GM19025 (cell line): ENCODE results near the gene SEC24C.
"Not testable (repeated sequence)": the region's sequence is repeated elsewhere in the genome, so short reads cannot be mapped to it uniquely, and the experiment has no call there.

Source experiments
- ATAC-seq: cut with Tn5 transposase; IDR thresholded peaks from one replicate; pipeline ENCODE4 v1.9.1; 2021; ENCODE audit warnings: mild to moderate bottlenecking, low read depth, moderate library complexity; ENCODE audit not compliant: unreplicated experiment

SEC24C gene

DNA sequence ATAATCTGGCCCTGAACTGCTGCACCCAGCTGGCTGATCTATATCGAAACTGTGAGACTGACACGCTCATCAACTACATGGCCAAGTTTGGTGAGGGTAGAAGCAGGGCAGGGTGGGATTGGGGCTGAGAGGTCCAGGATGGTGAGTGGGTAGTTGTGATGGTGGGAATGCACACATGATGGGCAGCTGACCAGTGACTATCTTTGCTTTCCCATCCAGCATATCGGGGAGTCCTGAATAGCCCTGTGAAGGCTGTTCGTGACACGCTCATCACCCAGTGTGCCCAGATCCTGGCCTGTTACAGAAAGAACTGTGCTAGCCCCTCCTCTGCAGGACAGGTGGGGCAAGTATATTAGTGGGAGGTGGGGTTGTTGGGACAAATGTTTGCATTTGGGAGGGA, 25.2 kb downstream of the SEC24C start:
- ATAC-seq, result no peak

DNA sequence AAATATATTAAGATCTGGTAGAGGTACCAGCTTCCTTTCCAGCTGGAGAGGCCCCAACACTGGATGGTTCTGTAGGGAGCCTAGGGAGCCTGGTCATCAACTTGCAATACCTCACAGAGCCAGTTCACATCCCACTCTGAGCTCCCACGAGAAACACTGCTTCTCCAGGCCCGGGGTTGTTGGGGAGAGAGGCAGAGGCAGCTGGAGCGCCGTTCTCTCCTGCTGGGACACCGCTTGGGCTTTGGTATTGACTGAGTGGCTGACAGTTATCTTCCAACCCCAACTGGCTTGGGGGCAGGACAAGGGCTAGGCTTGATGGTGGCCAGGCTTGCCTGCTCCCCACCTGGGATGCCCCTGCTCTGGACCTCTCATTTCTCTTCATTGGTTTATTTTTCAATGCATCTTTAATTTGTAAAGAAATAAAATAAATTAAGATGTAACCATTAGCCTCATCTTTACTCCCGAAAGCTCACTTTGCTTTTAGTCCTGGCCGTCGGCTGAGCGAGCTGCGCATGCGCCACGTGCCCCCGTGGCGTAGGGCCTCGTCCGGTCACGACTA, 27.6 kb downstream of the SEC24C start:
- ATAC-seq, result peak; percentile 24

DNA sequence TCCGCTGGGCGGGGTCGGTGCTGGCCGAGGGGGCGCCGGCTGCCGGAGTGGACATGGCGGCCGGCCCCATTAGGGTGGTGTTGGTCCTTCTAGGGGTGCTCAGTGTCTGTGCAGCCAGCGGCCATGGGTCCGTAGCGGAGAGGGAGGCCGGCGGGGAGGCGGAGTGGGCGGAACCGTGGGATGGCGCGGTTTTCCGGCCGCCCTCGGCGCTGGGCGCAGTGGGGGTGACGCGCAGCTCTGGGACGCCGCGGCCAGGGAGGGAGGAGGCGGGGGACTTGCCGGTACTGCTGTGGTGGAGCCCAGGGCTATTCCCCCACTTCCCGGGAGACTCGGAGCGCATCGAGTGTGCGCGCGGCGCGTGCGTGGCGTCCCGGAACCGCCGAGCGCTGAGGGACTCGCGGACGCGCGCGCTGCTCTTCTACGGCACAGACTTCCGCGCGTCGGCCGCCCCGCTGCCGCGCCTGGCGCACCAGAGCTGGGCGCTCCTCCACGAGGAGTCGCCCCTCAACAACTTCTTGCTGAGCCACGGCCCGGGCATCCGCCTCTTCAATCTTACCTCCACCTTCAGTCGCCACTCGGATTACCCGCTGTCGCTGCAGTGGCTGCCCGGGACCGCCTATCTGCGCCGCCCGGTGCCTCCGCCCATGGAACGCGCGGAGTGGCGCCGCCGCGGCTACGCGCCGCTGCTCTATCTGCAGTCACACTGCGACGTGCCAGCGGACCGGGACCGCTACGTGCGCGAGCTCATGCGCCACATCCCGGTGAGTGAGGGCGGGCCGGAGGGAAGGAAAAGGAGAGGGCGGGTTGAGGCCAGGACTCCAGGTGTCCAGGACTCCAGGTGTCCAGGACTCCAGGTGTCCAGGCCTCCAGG, 28.3 kb downstream of the SEC24C start:
- peak; percentile 64 for ATAC-seq

DNA sequence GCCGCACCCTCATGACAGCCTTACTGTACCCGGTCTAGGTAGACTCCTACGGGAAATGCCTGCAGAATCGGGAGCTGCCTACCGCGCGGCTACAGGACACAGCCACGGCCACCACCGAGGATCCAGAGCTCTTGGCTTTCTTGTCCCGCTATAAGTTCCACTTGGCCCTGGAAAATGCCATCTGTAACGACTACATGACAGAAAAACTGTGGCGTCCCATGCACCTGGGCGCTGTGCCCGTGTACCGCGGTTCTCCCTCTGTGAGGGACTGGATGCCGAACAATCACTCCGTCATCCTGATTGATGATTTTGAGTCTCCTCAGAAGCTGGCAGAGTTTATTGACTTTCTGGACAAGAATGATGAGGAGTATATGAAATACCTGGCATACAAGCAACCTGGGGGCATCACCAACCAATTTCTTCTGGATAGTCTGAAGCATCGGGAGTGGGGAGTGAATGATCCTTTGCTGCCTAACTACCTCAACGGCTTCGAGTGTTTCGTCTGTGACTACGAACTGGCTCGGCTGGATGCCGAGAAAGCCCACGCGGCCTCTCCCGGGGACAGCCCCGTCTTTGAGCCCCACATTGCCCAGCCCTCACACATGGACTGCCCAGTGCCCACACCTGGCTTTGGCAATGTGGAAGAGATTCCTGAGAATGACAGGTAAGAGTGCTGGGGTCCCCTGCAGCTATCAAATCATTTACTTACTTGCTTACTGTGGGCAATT, 29.1 kb downstream of the SEC24C start:
- no peak for ATAC-seq

DNA sequence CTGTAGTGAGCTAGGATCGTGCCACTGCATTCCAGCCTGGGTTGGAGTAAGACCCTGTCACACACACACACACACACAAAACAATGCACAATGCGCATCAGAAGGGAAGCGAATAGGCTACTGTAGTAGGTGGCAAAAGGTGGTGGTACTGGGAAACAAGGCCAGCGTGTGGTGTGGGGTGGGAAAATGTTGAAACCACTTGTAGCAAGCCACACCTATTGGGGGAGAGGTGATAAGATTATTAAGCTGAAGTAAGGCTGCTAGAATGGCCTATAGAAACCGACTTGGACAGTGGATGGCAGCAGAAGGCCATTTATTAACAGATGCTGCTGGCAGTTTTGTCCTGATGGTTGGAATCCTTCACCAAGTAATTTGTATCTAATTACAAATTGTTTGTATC, 30.5 kb downstream of the SEC24C start:
- no peak for ATAC-seq

DNA sequence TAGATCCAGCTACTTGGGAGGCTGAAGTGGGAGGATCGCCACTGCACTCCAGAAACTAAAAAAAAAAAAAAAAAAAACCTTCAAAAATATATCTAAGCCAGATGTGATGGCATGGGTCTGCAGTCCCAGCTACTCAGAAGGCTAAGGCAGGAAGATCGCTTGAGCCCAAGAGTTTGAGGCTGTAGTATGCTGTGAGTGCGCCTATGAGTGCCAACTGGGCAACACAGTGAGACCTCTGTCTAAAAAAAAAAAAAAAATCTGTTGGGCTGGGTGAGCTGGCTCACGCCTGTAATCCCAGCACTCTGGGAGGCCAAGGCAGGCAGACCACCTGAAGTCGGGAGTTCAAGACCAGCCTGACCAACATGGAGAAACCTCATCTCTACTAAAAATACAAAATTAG, 34.8 kb downstream of the SEC24C start:
- ATAC-seq, result no peak

DNA sequence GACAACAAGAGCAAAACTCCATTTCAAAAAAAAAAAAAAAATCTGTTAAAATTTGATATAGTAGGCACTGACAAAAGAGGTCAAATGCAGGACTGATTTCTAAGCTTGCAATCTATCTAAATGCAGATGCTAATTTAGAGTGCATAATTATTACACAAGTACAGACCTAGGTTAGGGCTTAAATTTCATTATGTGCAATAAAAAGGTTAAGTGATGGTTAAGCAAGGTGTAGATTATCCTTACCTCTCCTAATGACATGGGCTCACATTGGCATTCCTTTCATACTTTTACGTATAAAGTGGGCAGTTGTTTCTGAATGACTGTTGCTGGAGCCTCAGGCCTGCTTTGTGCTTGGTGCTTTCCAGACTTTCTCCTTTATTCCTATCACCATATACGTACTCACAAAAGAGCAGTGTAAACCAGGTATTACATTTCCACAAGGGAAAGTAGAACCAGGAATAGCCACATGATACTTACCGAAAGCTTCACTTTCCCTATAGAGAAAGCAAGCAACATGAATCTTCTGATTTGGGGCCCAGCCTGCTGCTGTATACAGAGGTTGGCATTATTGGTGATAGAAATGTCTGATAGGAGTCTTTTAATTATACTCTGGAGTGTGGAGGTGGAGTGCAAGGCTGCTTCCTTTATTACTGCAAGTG, 35.5 kb downstream of the SEC24C start:
- ATAC-seq, result no peak

DNA sequence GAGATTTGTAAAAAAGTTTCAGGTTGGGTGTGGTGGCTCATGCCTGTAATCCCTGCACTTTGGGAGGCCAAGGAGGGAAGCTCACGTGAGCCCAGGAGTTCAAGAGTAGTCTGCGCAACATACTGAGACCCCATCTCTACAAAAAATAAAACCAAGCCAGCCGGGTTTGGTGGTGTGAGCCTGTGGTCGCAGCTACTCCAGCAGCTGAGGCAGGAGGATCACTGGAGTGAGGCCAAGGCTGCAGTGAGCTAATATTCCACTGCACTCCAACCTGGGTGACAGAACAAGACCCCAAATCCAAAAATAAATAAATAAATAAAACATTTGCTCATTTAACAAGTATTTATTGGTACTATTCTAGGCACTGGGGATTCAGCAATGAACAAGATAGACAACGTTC, 36.1 kb downstream of the SEC24C start:
- no peak for ATAC-seq

DNA sequence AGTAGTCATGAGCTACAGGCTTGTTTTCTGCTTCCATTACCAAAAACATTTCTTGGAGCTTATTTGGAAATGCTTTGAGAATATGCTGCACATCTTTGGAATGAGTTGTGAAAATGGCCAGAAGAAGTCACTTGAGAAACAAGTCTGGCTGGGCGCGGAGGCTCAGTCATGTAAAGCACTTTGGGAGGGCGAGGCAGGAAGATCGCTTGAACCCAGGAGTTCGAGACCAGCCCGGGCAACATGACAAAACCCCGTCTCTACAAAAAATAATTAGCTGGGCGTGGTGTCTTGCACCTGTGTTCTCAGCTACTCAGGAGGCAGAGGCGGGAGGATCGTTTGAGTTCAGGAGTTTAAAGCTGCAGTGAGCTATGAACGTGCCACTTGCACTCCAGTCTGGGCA, 36.8 kb downstream of the SEC24C start:
- ATAC-seq, result no peak

DNA sequence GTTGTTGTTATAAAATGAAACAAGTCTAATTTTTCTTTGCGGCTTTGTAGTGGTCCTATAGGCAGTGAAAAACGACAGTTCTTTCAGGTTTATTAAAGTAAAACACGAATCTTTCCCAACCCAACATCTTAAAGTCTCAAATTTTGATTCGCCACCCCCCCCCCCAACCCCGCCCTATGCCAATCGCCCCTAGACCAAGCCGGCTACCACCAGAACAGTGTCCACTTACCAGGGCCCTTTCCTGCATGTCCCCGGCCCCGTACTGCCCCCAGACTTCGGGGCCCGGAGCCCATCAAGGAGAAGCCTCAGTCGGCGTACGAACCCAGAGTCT, 37.3 kb downstream of the SEC24C start:
- no peak for ATAC-seq

DNA sequence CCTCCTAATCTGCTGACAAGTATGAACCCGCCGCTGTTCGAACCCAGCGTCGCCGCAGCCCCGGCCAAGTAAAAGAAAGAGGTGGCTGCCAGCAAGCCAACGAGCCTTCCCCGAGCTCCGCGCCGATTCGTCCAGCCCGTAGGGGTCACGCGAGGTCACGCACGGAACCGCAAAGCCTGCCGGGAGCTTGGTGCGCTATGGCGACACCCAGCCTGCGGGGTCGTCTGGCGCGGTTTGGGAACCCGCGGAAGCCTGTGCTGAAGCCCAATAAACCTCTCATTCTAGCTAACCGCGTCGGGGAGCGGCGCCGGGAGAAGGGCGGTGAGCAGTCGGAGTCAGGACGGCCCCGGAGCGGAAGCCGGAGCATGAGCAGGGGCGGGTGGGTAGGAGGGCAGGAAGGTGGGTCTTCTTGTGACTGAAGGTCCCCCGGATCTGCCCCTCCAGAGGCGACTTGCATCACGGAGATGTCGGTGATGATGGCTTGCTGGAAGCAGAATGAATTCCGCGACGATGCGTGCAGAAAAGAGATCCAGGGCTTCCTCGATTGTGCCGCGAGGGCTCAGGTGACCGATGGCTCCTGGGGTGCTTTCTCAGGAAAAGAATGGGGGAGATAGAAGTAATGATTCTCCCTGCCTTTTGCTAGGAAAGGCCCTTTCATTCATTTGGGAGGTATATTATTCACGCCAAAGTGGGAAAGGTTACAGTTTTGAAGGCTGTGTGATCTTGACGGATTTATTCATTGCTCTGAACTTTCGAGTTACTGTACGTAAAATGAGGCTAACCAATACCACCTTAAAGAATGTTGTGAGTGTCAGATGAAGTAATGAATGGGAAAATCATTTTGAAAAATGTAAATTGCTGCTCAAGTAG, 37.9 kb downstream of the SEC24C start, which contains the start of gene CHCHD1:
Gene CHCHD1 (plus strand): TSS at position 170 of the 870 bp plus-strand sequence. CDS start 28 bp downstream, at position 198.
- ATAC-seq, result peak; percentile 62

DNA sequence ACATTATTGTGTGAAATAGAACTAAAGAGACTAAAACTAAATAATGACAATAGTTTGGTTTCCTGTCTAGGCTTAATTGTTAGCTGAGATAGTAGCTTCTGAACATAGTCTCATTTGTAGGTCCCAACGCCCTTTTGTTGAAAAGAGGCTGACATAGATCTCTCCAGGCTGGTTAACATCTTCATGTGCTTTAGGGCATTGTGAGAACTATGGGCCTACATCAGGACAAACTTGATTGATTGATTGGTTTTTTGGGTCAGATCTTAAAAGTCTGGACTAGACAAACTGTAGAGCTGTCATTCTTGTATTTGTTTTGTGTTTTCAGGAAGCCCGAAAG, 38.5 kb downstream of the SEC24C start:
- ATAC-seq, result no peak

DNA sequence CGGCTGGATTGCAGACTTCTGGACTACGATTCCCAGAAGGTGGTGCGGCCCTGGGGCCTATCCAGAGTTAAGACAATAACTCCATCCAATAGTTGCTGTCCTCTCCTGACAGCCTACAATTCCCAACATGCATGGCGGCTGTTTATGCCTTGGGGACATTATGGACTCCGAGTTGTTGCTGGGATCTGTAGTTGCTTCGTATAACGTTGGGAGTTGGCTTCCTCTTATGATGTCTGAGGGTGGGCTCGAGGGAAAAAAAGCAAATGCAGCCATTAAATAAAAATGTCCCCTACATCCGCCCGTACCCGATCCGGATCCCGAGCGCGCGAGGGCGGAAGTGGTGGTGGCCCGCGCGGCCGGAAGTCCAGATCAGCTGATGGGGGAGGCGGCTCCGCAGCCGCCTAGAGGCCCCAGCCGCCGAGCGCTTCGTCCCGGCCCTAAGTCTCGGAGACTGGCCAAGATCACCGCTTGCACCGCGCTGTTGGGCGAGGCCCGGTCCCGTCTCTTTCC, 41.1 kb downstream of the SEC24C start, which contains the start of gene ZSWIM8:
Gene ZSWIM8 (plus strand): TSS at position 396 of the 510 bp plus-strand sequence. CDS start 273 bp downstream, outside the sequence.
- peak; percentile 65 for ATAC-seq

DNA sequence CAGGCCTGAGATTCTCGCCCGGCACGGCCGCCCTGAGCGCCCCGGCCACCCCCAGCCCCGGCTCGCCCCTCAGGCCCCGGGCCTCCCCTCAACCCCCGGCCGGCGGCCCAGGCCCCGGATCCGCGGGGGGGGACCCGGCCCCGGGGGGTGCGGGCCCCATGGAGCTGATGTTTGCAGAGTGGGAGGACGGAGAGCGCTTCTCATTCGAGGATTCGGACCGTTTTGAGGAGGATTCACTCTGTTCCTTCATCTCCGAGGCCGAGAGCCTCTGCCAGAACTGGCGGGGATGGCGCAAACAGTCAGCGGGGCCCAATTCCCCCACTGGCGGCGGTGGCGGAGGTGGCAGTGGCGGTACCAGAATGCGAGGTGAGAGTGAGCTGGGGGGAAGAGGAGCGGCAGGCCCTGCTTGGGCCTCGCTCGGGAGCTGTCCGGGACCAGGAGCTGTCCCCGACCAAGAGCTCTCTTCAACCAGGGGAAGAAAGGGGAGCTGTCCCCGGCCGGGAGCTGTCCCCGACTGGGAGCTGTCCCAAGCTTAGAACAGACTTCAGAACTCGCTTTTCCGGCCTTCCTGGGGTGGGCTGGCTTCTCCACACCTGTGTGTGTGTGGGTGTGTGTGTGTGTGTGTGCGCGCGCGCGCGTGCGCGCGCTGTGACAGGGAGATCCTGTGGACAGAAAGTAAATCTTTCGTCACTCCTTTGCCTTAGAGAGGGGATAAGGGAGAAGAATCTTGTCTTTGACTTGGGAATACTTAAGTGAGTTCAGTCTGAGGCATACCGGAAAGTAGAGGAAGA, 41.7 kb downstream of the SEC24C start:
- peak; percentile 21 for ATAC-seq

DNA sequence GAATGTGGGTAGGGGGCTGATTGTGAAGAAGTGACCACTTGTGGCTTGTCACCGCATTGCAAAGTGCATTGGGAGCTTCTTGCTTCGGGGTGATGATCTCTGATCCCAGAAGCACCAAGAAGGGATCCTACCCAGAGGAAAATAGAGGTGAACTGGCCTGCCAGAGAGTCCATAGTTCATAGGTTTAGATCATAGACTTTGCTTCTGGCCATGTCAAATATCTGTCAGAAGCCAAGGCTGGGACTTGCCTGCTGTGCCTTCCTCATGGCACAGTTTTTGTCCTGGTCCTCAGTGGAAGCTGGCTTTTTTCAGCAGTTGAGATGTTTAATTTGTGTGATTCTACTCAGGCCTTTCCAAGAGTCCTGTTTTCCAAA, 42.3 kb downstream of the SEC24C start:
- ATAC-seq, result no peak

DNA sequence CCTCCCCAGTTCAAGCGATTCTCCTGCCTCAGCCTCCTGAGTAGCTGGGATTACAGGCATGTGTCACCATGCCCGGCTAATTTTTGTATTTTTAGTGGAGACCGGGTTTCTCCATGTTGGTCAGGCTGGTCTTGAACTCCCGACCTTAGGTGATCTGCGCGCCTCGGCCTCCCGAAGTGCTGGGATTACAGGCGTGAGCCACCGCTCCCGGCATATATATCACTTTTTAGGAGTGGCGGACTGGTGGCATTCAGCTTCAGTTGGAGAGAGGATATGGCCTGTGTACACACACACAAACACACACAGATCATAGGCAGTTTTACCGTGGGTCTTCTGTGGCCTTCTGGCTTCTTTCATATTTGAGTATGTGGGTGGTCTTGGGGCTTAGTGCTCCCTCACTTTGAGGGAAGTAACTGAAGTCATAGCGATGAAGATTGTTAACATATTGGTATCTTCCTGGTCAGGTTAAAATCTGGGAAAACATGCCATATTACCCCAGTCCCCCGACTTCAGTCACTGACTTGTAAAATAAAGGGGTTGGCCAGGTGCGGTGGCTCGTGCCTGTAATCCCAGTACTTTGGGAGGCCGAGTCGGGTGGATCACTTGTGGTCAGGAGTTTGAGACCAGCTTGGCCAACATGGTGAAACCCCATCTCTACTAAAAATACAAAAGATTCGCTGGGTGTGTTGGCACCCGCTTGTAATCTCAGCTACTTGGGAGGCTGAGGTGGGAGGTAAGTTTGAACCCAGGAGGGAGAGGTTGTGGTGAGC, 43.0 kb downstream of the SEC24C start:
- not testable (repeated sequence) for ATAC-seq

DNA sequence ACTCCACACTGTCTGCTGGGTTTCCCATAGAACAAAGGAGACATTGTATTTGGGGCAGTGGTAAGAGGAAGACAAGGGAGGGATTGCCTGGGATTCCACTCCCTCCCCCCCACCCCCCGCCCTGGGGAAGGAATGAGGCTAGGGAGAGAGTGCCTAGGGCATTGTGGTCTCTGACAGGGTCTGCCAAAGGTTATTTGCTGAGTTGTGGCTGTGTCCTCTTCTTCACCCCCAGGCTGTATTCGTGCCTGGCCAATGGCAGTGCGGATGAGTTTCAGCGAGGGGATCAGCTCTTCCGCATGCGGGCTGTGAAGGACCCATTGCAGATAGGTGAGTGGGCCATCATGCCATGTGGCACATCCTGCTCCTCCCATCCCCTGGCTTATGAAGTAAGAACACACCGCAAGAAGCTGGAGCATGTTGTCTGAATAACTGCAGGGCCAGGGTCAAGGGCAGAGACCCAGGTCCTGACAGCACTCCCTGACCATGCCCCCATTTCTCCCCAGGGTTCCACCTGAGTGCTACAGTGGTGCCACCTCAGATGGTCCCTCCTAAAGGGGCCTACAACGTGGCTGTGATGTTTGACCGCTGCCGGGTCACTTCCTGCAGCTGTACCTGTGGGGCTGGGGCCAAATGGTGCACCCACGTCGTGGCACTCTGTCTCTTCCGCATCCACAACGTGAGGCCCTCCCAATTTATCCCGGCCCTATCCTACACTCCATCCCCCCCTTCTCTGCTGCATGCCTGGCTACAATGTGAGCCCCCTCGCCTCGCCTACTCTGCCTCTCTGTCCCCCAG, 44.9 kb downstream of the SEC24C start:
- ATAC-seq, result no peak

DNA sequence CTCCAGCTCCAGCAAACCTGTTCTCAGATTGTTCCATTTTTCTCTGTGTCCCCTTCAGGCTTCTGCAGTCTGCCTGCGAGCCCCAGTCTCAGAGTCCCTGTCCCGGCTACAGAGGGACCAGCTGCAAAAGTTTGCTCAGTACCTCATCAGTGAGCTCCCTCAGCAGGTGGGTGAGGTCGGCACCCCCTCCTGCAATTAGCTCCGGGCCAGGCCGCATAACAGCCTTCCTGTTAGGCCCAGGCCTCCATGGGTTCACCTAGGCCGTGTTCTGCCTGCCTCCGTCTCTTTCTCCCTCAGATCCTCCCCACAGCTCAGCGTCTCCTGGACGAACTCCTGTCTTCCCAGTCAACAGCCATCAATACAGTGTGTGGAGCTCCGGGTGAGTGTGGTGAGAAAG, 45.5 kb downstream of the SEC24C start:
- no peak for ATAC-seq
